Omental fat pad (tissue), 4 donors: ENCODE results near the gene PLEK. TPM values are rescaled to one million over a fixed set of nuclear protein-coding genes. Genes with fewer than 3 reads are reported as not detected.
"Not testable (repeated sequence)": the region's sequence is repeated elsewhere in the genome, so short reads cannot be mapped to it uniquely, and the experiment has no call there.

ENCODE experiments used
- ATAC-seq: fragments of 150-250 bp; one replicate; pipeline ENCODE4 v1.9.1; 2016; ENCODE audit warnings: mild to moderate bottlenecking, moderate library complexity; ENCODE audit not compliant: low FRiP score
- DNase-seq: peaks from one replicate; pipeline ENCODE4 v3.0.0-alpha.2; 2019; ENCODE audit warnings: low spot score
- total RNA-seq, 4 donors: library from RNA; depleted of rRNA; stranded (reverse); fragments of >200 nt; gene quantifications; one replicate each; pipeline ENCODE4 v1.1.0, GENCODE V29; 2016
- TF ChIP-seq, protein P1 (sequence below), 3 donors: fragments of 450-650 bp; IDR thresholded peaks; one replicate each; pipeline ENCODE4 v1.5.1; 2016 to 2017; ENCODE audit warnings: antibody characterized with exemption in 3 of 3, mild to moderate bottlenecking in 3 of 3, moderate library complexity in 2 of 3

PLEK gene
- total RNA-seq, 4 donors from 2014 or later = 16.9 to 55.1 (median 31.9) TPM

- ATAC-seq = no peak
- TF ChIP-seq, protein P1, sequence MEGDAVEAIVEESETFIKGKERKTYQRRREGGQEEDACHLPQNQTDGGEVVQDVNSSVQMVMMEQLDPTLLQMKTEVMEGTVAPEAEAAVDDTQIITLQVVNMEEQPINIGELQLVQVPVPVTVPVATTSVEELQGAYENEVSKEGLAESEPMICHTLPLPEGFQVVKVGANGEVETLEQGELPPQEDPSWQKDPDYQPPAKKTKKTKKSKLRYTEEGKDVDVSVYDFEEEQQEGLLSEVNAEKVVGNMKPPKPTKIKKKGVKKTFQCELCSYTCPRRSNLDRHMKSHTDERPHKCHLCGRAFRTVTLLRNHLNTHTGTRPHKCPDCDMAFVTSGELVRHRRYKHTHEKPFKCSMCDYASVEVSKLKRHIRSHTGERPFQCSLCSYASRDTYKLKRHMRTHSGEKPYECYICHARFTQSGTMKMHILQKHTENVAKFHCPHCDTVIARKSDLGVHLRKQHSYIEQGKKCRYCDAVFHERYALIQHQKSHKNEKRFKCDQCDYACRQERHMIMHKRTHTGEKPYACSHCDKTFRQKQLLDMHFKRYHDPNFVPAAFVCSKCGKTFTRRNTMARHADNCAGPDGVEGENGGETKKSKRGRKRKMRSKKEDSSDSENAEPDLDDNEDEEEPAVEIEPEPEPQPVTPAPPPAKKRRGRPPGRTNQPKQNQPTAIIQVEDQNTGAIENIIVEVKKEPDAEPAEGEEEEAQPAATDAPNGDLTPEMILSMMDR (IDR thresholded peaks at IDR 0.05) = no peak
These were observed 23.7 kb downstream of the PLEK start for GRCh38 chr2:68388772-68389171.

GRCh38 chr2:68390114-68390513, 25.0 kb downstream of the PLEK start:
- ATAC-seq (no peak), DNase-seq (no peak)
- TF ChIP-seq, protein P1 (IDR thresholded peaks at IDR 0.05) = no peak

More at GRCh38 chr2:68388772-68389171, 23.7 kb downstream of the PLEK start:
- no peak for DNase-seq

GRCh38 chr2:68390586-68390985, 25.5 kb downstream of the PLEK start:
- ATAC-seq (no peak), DNase-seq (no peak)
- TF ChIP-seq, protein P1 (IDR thresholded peaks at IDR 0.05) = no peak

DNA sequence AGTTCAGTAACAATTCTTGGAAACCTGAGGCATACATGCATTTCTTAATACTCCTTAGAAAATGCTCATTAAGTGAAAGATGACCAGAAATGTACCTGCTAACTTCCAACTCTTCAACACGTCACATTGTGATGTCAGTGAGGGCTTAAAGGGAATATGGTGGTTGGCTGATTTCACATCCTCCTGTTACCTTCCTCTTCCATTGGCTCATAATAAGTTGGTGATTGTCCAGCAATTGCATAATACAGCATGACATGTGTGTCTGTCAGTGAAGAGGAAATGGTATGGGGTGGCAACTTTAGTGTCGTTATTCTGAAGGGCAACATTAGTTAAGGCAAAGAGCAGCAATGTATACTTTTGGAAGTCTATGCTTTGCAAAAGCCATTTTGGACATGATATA, 26.0 kb downstream of the PLEK start:
- no peak for DNase-seq
- ATAC-seq = no peak
- TF ChIP-seq, protein P1 (IDR thresholded peaks at IDR 0.05) = no peak

DNA sequence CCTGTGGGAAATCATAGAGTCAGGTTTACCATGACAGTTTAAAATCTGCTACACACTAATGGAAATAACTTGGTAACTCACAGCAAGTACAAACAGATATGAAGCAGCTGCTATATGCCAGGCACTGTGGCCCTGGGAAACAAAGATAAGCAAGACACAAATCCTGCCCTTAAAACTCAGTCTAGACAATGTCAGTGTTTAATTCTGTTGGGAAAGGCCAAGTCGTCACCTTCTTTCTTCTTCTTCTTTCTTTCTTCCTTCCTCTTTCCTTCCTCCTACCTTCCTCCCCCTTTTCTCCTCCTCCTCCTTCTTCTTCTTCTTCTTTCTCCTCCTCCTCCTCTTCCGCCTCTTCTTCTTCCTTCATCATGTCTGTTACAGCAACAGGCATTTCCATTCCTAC, 26.8 kb downstream of the PLEK start:
- TF ChIP-seq, protein P1 (IDR thresholded peaks at IDR 0.05) = no peak
- no peak for ATAC-seq
- no peak for DNase-seq

DNA sequence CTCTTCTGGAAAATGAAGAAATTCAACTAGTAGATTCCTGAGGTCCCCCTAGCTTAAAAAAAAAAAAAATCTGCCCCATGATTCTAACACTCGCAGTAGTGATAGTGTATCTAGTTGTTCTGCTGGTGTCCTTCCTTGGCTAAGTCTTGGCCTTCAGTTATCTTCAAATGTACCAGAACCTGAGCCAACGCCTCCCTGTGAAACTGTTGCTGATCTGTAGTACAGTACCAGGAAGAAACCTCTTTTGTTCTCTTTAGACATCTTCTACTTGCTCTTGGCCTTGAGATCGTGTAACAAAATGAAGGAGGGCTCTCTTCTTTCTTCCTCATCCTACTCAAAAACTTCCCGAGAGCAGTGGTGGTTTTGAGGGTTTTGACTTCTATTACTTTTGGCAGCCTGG, 31.0 kb downstream of the PLEK start:
- no peak for DNase-seq
- no peak for ATAC-seq
- TF ChIP-seq, protein P1 (IDR thresholded peaks at IDR 0.05) = no peak

- not testable (repeated sequence) for DNase-seq, ATAC-seq
These were observed 32.7 kb downstream of the PLEK start for GRCh38 chr2:68397704-68398263.
